Neural progenitor cell (in vitro differentiated cells): ENCODE results near the gene USE1. TPM values are rescaled to one million over a fixed set of nuclear protein-coding genes. Genes with fewer than 3 reads are reported as not detected.

Experiments used
- DNase-seq: peaks from one replicate; pipeline ENCODE4 v3.0.0-alpha.2; 2016; ENCODE audit warnings: low spot score
- H2AFZ ChIP-seq: fragments of 200-600 bp; sonication (generic); replicated peaks from 2 replicates; pipeline ENCODE4 v1.6.1; 2016; ENCODE audit warnings: antibody characterized with exemption
- H3F3A ChIP-seq: fragments of 200-600 bp; sonication (generic); 2 replicates; pipeline ENCODE4 v1.6.1; 2016; ENCODE audit warnings: antibody characterized with exemption, low read depth
- H3K27ac ChIP-seq: fragments of 200-600 bp; sonication (generic); 2 replicates; pipeline ENCODE4 v1.5.1; 2016; ENCODE audit warnings: mild to moderate bottlenecking
- H3K27me3 ChIP-seq: fragments of 200-600 bp; sonication (generic); 2 replicates; pipeline ENCODE4 v1.6.1; 2016; ENCODE audit warnings: mild to moderate bottlenecking, moderate library complexity
- H3K36me3 ChIP-seq: fragments of 200-600 bp; sonication (generic); 2 replicates; pipeline ENCODE4 v1.5.1; 2016
- H3K4me1 ChIP-seq: fragments of 200-600 bp; sonication (generic); 2 replicates; pipeline ENCODE4 v1.6.1; 2016; ENCODE audit warnings: mixed run types
- H3K4me2 ChIP-seq: fragments of 200-600 bp; sonication (generic); 2 replicates; pipeline ENCODE4 v1.6.1; 2016
- H3K4me3 ChIP-seq: fragments of 200-600 bp; sonication (generic); 2 replicates; pipeline ENCODE4 v1.5.1; 2016
- H3K79me2 ChIP-seq: fragments of 200-600 bp; sonication (generic); 2 replicates; pipeline ENCODE4 v1.6.1; 2016; ENCODE audit warnings: low read depth
- H3K9ac ChIP-seq: fragments of 200-600 bp; sonication (generic); 2 replicates; pipeline ENCODE4 v1.6.1; 2016
- H3K9me3 ChIP-seq: fragments of 200-600 bp; sonication (generic); 2 replicates; pipeline ENCODE4 v1.5.1; 2016; ENCODE audit warnings: low read depth
- H4K20me1 ChIP-seq: fragments of 200-600 bp; sonication (generic); 2 replicates; pipeline ENCODE4 v1.6.1; 2016; ENCODE audit warnings: low read depth
- H3K27ac Mint-ChIP-seq: 3 replicates; pipeline ENCODE4 v1.8.0; 2021; ENCODE audit warnings: mixed read lengths
- H3K27me3 Mint-ChIP-seq: 2 replicates; pipeline ENCODE4 v1.8.0; 2022; ENCODE audit warnings: low read depth, mild to moderate bottlenecking, inconsistent platforms, moderate library complexity, mixed read lengths; ENCODE audit not compliant: insufficient read depth
- H3K36me3 Mint-ChIP-seq: 3 replicates; pipeline ENCODE4 v1.8.0; 2021; ENCODE audit warnings: mixed read lengths
- H3K4me1 Mint-ChIP-seq: 3 replicates; pipeline ENCODE4 v1.8.0; 2021; ENCODE audit warnings: mixed read lengths
- H3K4me3 Mint-ChIP-seq: 3 replicates; pipeline ENCODE4 v1.8.0; 2021; ENCODE audit warnings: mild to moderate bottlenecking, moderate library complexity, mixed read lengths
- H3K9me3 Mint-ChIP-seq: 3 replicates; pipeline ENCODE4 v1.8.0; 2020; ENCODE audit warnings: mixed read lengths
- CTCF ChIP-seq: fragments of 200-600 bp; sonication (generic); IDR thresholded peaks from 2 replicates; pipeline ENCODE4 v1.5.1; 2017; ENCODE audit warnings: antibody characterized with exemption, mild to moderate bottlenecking
- EZH2 ChIP-seq: fragments of 200-600 bp; sonication (generic); IDR thresholded peaks from 2 replicates; pipeline ENCODE4 v1.6.1; 2017; ENCODE audit warnings: antibody characterized with exemption, mild to moderate bottlenecking, moderate library complexity
- EZH2phosphoT487 ChIP-seq: fragments of 200-600 bp; sonication (generic); IDR thresholded peaks from 2 replicates; pipeline ENCODE4 v1.6.1; 2017; ENCODE audit warnings: antibody characterized with exemption
- total RNA-seq: library from RNA; depleted of rRNA; stranded (reverse); fragments of >200 nt; gene quantifications from 2 replicates; pipeline ENCODE4 v1.2.3, GENCODE V29; 2015; ENCODE audit warnings: low replicate concordance

The USE1 gene
- total RNA-seq, 1 donor from 2014 or later = 12.1 TPM

- Mint-ChIP-seq H3K36me3 (peaks cover 37% of the 10 kb centered on the region), H3K9me3 (no peaks in the 10 kb centered on the region), H3K4me1 (peaks cover 5% of the 10 kb centered on the region), H3K27me3 (peaks cover 5% of the 10 kb centered on the region), H3K27ac (no peak overlapping the region), H3K4me3 (no peak overlapping the region)
- Histone ChIP-seq H4K20me1 (no peaks in the 10 kb centered on the region), H3K9me3 (no peaks in the 10 kb centered on the region), H3K27ac (no peak overlapping the region), H3K4me1 (peaks cover 3% of the 10 kb centered on the region), H3K36me3 (no peaks in the 10 kb centered on the region), H3F3A (peaks cover 6% of the 10 kb centered on the region), H3K79me2 (no peaks in the 10 kb centered on the region), H3K4me2 (no peak overlapping the region), H2AFZ (no peak overlapping the region), H3K27me3 (no peaks in the 10 kb centered on the region), H3K9ac (no peak overlapping the region), H3K4me3 (no peak overlapping the region)
- peak; percentile 75 for DNase-seq
- TF ChIP-seq CTCF (peak; percentile 66), EZH2phosphoT487 (no peak), EZH2 (no peak)
Measured at GRCh38 chr19:17205237-17206140, 9.7 kb upstream of the USE1 start.

- peaks cover 3% of the 10 kb centered on the region for H3K4me1 ChIP-seq
- Mint-ChIP-seq H3K27ac (no peak overlapping the region), H3K9me3 (no peaks in the 10 kb centered on the region), H3K36me3 (peaks cover 27% of the 10 kb centered on the region), H3K4me1 (peaks cover 5% of the 10 kb centered on the region), H3K27me3 (peaks cover 3% of the 10 kb centered on the region), H3K4me3 (peak overlapping the region; percentile 48)
- H3K4me2 ChIP-seq = no peak overlapping the region
- H3K27ac ChIP-seq = no peak overlapping the region
- no peak overlapping the region for H3K9ac ChIP-seq
- DNase-seq = no peak
- no peaks in the 10 kb centered on the region for H3K27me3 ChIP-seq
- H3K9me3 ChIP-seq = no peaks in the 10 kb centered on the region
- no peak overlapping the region for H3K4me3 ChIP-seq
- H4K20me1 ChIP-seq = no peaks in the 10 kb centered on the region
- no peak overlapping the region for H2AFZ ChIP-seq
- H3K79me2 ChIP-seq = no peaks in the 10 kb centered on the region
- no peaks in the 10 kb centered on the region for H3K36me3 ChIP-seq
- TF ChIP-seq CTCF (no peak), EZH2phosphoT487 (no peak), EZH2 (no peak)
- H3F3A ChIP-seq = peaks cover 6% of the 10 kb centered on the region
Measured at GRCh38 chr19:17206736-17207581, 8.2 kb upstream of the USE1 start.

GRCh38 chr19:17209126-17210036 is 5.8 kb upstream of the USE1 start:
- Mint-ChIP-seq H3K27ac (no peak overlapping the region), H3K4me1 (peaks cover 7% of the 10 kb centered on the region), H3K36me3 (peaks cover 21% of the 10 kb centered on the region), H3K4me3 (no peak overlapping the region), H3K9me3 (no peaks in the 10 kb centered on the region), H3K27me3 (peaks cover 2% of the 10 kb centered on the region)
- Histone ChIP-seq H3K79me2 (no peaks in the 10 kb centered on the region), H3F3A (peaks cover 6% of the 10 kb centered on the region), H3K27ac (no peak overlapping the region), H3K27me3 (no peaks in the 10 kb centered on the region), H3K9ac (no peak overlapping the region), H3K4me2 (peak overlapping the region; percentile 17), H3K4me1 (peaks cover 4% of the 10 kb centered on the region), H3K36me3 (no peaks in the 10 kb centered on the region), H3K4me3 (no peak overlapping the region), H2AFZ (no peak overlapping the region), H3K9me3 (no peaks in the 10 kb centered on the region), H4K20me1 (no peaks in the 10 kb centered on the region)
- TF ChIP-seq EZH2phosphoT487 (no peak), EZH2 (no peak), CTCF (no peak)
- DNase-seq = peak; percentile 93
